C4-2B (cell line): ENCODE data around the gene CAVIN1.
A peak's percentile ranks its signal among the peaks of the same experiment; 100 is the strongest.

Experiments
- H3K27ac ChIP-seq: fragments of 450-650 bp; 2 replicates; pipeline ENCODE4 v1.5.1; 2017
- CTCF ChIP-seq: fragments of 450-650 bp; conservative IDR thresholded peaks from 2 replicates; pipeline ENCODE4 v1.5.1; 2017; ENCODE audit warnings: mild to moderate bottlenecking
- ZFX ChIP-seq: fragments of 450-650 bp; IDR thresholded peaks from 2 replicates; pipeline ENCODE4 v1.6.1; 2017

CAVIN1 gene

GRCh38 chr17:42422958-42423712 is at the start of gene CAVIN1:
CAVIN1 (minus strand) TSS chr17:42423256; CDS start chr17:42423097, 159 bp downstream.
- TF ChIP-seq CTCF (no peak), ZFX (no peak)
- peak within 1 kb of the TSS; percentile 15; the same call in 1 of the 2 replicates for H3K27ac ChIP-seq

- no peak overlapping the region for H3K27ac ChIP-seq
- TF ChIP-seq CTCF = no peak
- no peak for TF ChIP-seq ZFX
These were observed 44.8 kb upstream of the CAVIN1 start for GRCh38 chr17:42467889-42468288.

GRCh38 chr17:42463976-42464400 is 40.9 kb upstream of the CAVIN1 start:
- TF ChIP-seq ZFX = no peak
- TF ChIP-seq CTCF = no peak
- no peak overlapping the region for H3K27ac ChIP-seq

GRCh38 chr17:42460371-42460770 is 37.3 kb upstream of the CAVIN1 start:
- TF ChIP-seq CTCF = no peak
- no peak for TF ChIP-seq ZFX
- no peak overlapping the region for H3K27ac ChIP-seq

- TF ChIP-seq ZFX (no peak), CTCF (no peak)
- H3K27ac ChIP-seq = no peak overlapping the region
These were observed 36.8 kb upstream of the CAVIN1 start for GRCh38 chr17:42459801-42460281.

GRCh38 chr17:42459256-42459800 is 36.3 kb upstream of the CAVIN1 start:
- TF ChIP-seq CTCF (peak; percentile 73), ZFX (no peak)
- peak overlapping the region; percentile 73 for H3K27ac ChIP-seq

- H3K27ac ChIP-seq = peak within 1 kb of the TSS; percentile 73
- TF ChIP-seq ZFX (no peak), CTCF (no peak)
These were observed 35.6 kb upstream of the CAVIN1 start, which contains the start of gene ATP6V0A1 for GRCh38 chr17:42458497-42459255. ATP6V0A1 (plus strand) TSS chr17:42458878; CDS start chr17:42460895, 2,017 bp downstream.
